K562 (cell line): Measurements from ENCODE around the gene SH2D4B. TPM values are rescaled to one million over a fixed set of nuclear protein-coding genes. Genes with fewer than 3 reads are reported as not detected.

Experiments
- CBFB ChIP-seq: sonication (generic); formaldehyde crosslinking; IDR thresholded peaks from 2 replicates; pipeline ENCODE4 v1.4.0; 2020; ENCODE audit warnings: mild to moderate bottlenecking, missing genetic modification reagents
- CSDE1 ChIP-seq, 2 experiments: fragments of 450-650 bp; IDR thresholded peaks; 2 replicates each; pipeline ENCODE4 v1.6.1; 2016; ENCODE audit warnings: mild to moderate bottlenecking in 1 of 2
- KDM5B ChIP-seq: fragments of 200-600 bp; sonication (generic); IDR thresholded peaks from 2 replicates; pipeline ENCODE4 v1.6.1; 2012; ENCODE audit warnings: low read depth, mild to moderate bottlenecking, moderate library complexity, low read length, control low read depth, inconsistent platforms; ENCODE audit not compliant: insufficient replicate concordance
- KLF16 ChIP-seq: IDR thresholded peaks from 2 replicates; pipeline ENCODE4 v1.6.1; 2016; ENCODE audit warnings: antibody characterized with exemption
- MYNN ChIP-seq, 2 experiments: sonication (generic); formaldehyde crosslinking in 1 of 2; IDR thresholded peaks; 2 replicates each; pipeline versions ENCODE4 v1.5.0 to v1.6.1; 2016 to 2020; ENCODE audit warnings: antibody characterized with exemption in 1 of 2, missing genetic modification reagents in 1 of 2
- PHTF2 ChIP-seq: fragments of 250-450 bp; sonication (Bioruptor Pico); IDR thresholded peaks from 2 replicates; pipeline ENCODE4 v1.5.0; 2021; ENCODE audit warnings: mild to moderate bottlenecking
- SMC3 ChIP-seq: conservative IDR thresholded peaks from 2 replicates; pipeline ENCODE4 v1.6.1; 2011; ENCODE audit warnings: low read depth, low read length, improper control_type of control experiment; ENCODE audit not compliant: insufficient read depth
- WHSC1 ChIP-seq: IDR thresholded peaks from one replicate; pipeline ENCODE4 v1.6.1; 2012; ENCODE audit warnings: low read length, control low read depth, inconsistent platforms
- XRCC5 ChIP-seq: fragments of 200-400 bp; formaldehyde crosslinking; IDR thresholded peaks from 2 replicates; pipeline ENCODE4 v1.6.1; 2017; ENCODE audit warnings: low read depth, mild to moderate bottlenecking, low read length
- ZSCAN29 ChIP-seq: fragments of 450-650 bp; IDR thresholded peaks from 2 replicates; pipeline ENCODE4 v1.6.1; 2017
- polyA plus RNA-seq, 8 experiments: library from polyadenylated mRNA; depleted of rRNA in 4 of 8; stranded (reverse) in 5 of 8; unstranded in 3 of 8; fragments of >200 nt; fragmentation: Nextera tagmentation in 2 of 8; fragmentation: Illumina TruSeq in 1 of 8; extraction: Ambion mirVana in 2 of 8; extraction: Trizol in 1 of 8; gene quantifications; 2 replicates each; pipeline versions ENCODE4 v1.2.1 to v1.2.3, GENCODE V29; 2011 to 2014; ENCODE audit warnings: inconsistent platforms in 1 of 8, missing spikeins in 1 of 8
- total RNA-seq, 7 experiments: library from RNA; depleted of rRNA in 6 of 7; stranded (reverse); fragments of >200 nt in 6 of 7; fragmentation: Illumina TruSeq in 2 of 7; extraction: Trizol in 2 of 7; gene quantifications; 2 replicates each; pipeline versions ENCODE4 v1.2.1 to v1.2.3, GENCODE V29; 2011 to 2021; ENCODE audit warnings: low replicate concordance in 1 of 7
- TF ChIP-seq, protein P1 (sequence below): fragments of 450-650 bp; IDR thresholded peaks from 2 replicates; pipeline ENCODE4 v1.6.1; 2016; ENCODE audit warnings: mild to moderate bottlenecking
- TF ChIP-seq, protein P2 (sequence below): fragments of 200-800 bp; sonication (Bioruptor generic); IDR thresholded peaks from 2 replicates; pipeline ENCODE4 v1.6.1; 2017; ENCODE audit warnings: missing genetic modification characterization, missing compliant biosample characterization
- TF ChIP-seq, protein P3 (sequence below): fragments of 450-650 bp; IDR thresholded peaks from 2 replicates; pipeline ENCODE4 v1.7.1; 2018; ENCODE audit warnings: mild to moderate bottlenecking, low read depth; ENCODE audit not compliant: partially characterized antibody
- TF ChIP-seq, protein P4 (sequence below): fragments of 450-650 bp; formaldehyde crosslinking; IDR thresholded peaks from 2 replicates; pipeline ENCODE4 v1.4.0; 2020; ENCODE audit warnings: mild to moderate bottlenecking, moderate library complexity

SH2D4B gene
- total and polyA plus RNA-seq, 9 of the 15 experiments (the other 6 are each of a cell fraction or from before 2014, with no cell fraction given) = 0.03 to 0.14 (median 0.04) TPM; not detected in 4

DNA sequence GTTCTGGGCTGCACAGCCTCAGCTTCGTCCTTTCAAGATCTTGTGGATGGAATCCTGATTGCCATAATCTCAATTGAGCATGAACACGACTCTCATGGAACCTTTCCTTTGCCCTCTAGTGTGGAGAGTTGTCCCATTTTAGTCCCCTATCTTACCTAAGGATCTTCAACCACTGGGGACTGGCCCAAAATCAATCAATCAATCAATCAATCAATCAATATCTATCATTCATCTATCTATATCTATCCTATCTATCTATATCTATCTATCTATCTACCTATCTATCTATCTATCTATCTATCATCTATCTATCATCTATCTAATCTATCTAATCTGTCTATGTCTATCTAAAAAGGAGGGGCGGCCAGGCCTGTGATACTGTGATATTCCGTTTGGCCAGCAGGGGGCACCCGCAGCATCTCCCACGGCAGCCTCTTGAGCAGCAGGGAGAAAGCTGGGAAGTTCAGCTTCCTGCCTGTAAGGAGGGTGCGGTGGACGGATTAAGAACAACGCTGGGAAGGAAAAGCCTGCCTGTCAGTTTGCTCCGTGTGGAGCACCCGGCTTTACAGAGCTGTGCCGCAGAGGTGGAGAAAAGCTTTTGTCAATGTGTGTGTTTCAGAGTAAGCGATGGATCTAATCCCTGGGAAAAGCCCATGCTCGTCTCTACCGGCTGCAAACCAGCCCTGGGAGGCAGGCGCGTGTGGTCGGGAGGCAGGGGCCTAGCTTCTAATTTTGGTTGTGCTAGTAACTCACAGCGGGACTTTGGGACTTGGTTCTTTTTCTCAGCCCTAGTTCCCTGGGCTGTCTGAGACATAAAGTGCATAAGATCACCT lies 124.9 kb downstream of the SH2D4B start (continued):
- TF ChIP-seq, protein P1, sequence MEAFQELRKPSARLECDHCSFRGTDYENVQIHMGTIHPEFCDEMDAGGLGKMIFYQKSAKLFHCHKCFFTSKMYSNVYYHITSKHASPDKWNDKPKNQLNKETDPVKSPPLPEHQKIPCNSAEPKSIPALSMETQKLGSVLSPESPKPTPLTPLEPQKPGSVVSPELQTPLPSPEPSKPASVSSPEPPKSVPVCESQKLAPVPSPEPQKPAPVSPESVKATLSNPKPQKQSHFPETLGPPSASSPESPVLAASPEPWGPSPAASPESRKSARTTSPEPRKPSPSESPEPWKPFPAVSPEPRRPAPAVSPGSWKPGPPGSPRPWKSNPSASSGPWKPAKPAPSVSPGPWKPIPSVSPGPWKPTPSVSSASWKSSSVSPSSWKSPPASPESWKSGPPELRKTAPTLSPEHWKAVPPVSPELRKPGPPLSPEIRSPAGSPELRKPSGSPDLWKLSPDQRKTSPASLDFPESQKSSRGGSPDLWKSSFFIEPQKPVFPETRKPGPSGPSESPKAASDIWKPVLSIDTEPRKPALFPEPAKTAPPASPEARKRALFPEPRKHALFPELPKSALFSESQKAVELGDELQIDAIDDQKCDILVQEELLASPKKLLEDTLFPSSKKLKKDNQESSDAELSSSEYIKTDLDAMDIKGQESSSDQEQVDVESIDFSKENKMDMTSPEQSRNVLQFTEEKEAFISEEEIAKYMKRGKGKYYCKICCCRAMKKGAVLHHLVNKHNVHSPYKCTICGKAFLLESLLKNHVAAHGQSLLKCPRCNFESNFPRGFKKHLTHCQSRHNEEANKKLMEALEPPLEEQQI = no peak
- 0 out of 4 replicates have a peak, but pooled peaks of 1 of the 2 experiments have one; percentile 26 for TF ChIP-seq CSDE1 (IDR thresholded peaks at IDR 0.05)
- no peak for TF ChIP-seq MYNN (IDR thresholded peaks at IDR 0.05)
- TF ChIP-seq MYNN (CRISPR knock-in tag; IDR thresholded peaks at IDR 0.05) = no peak
- TF ChIP-seq XRCC5 = peak; percentile 82; the same call in 1 of the 2 replicates
- TF ChIP-seq, protein P2, sequence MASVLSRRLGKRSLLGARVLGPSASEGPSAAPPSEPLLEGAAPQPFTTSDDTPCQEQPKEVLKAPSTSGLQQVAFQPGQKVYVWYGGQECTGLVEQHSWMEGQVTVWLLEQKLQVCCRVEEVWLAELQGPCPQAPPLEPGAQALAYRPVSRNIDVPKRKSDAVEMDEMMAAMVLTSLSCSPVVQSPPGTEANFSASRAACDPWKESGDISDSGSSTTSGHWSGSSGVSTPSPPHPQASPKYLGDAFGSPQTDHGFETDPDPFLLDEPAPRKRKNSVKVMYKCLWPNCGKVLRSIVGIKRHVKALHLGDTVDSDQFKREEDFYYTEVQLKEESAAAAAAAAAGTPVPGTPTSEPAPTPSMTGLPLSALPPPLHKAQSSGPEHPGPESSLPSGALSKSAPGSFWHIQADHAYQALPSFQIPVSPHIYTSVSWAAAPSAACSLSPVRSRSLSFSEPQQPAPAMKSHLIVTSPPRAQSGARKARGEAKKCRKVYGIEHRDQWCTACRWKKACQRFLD (CRISPR knock-in tag) = no peak
- TF ChIP-seq ZSCAN29 = no peak
- no peak for TF ChIP-seq PHTF2 (CRISPR knock-in tag)
- TF ChIP-seq, protein P3, sequence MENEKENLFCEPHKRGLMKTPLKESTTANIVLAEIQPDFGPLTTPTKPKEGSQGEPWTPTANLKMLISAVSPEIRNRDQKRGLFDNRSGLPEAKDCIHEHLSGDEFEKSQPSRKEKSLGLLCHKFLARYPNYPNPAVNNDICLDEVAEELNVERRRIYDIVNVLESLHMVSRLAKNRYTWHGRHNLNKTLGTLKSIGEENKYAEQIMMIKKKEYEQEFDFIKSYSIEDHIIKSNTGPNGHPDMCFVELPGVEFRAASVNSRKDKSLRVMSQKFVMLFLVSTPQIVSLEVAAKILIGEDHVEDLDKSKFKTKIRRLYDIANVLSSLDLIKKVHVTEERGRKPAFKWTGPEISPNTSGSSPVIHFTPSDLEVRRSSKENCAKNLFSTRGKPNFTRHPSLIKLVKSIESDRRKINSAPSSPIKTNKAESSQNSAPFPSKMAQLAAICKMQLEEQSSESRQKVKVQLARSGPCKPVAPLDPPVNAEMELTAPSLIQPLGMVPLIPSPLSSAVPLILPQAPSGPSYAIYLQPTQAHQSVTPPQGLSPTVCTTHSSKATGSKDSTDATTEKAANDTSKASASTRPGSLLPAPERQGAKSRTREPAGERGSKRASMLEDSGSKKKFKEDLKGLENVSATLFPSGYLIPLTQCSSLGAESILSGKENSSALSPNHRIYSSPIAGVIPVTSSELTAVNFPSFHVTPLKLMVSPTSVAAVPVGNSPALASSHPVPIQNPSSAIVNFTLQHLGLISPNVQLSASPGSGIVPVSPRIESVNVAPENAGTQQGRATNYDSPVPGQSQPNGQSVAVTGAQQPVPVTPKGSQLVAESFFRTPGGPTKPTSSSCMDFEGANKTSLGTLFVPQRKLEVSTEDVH = no peak
- TF ChIP-seq, protein P4, sequence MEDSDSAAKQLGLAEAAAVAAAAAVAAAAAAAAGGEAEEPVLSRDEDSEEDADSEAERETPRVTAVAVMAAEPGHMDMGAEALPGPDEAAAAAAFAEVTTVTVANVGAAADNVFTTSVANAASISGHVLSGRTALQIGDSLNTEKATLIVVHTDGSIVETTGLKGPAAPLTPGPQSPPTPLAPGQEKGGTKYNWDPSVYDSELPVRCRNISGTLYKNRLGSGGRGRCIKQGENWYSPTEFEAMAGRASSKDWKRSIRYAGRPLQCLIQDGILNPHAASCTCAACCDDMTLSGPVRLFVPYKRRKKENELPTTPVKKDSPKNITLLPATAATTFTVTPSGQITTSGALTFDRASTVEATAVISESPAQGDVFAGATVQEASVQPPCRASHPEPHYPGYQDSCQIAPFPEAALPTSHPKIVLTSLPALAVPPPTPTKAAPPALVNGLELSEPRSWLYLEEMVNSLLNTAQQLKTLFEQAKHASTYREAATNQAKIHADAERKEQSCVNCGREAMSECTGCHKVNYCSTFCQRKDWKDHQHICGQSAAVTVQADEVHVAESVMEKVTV (CRISPR knock-in tag) = peak; percentile 32; the same call in 1 of the 2 replicates
- TF ChIP-seq SMC3 = peak; percentile 65
- no peak for TF ChIP-seq WHSC1
- peak; percentile 54; the same call in 1 of the 2 replicates for TF ChIP-seq KLF16
- no peak for TF ChIP-seq CBFB (CRISPR knock-in tag)
- TF ChIP-seq KDM5B = no peak
